ENCODE data around the gene CAMK2D.

CAMK2D gene

GRCh38 chr4:113457121-113457520, 304.4 kb downstream of the CAMK2D start:
- no peak for DNase-seq

- DNase-seq: no peak
Observed at GRCh38 chr4:113455061-113455460, 306.5 kb downstream of the CAMK2D start.

- no peak for DNase-seq
Observed at GRCh38 chr4:113452868-113453620, 308.5 kb downstream of the CAMK2D start.

- DNase-seq: no peak
Observed at GRCh38 chr4:113452152-113452551, 309.4 kb downstream of the CAMK2D start.

GRCh38 chr4:113450295-113451080, 311.1 kb downstream of the CAMK2D start:
- DNase-seq: no peak

GRCh38 chr4:113449410-113449974, 312.0 kb downstream of the CAMK2D start:
- DNase-seq: no peak

- DNase-seq: no peak
Observed at GRCh38 chr4:113447769-113448168, 313.8 kb downstream of the CAMK2D start.

GRCh38 chr4:113447061-113447460, 314.5 kb downstream of the CAMK2D start:
- no peak for DNase-seq

- DNase-seq: no peak
Observed at GRCh38 chr4:113446019-113446418, 315.5 kb downstream of the CAMK2D start.

- DNase-seq: no peak
Observed at GRCh38 chr4:113445286-113445685, 316.3 kb downstream of the CAMK2D start.

- no peak for DNase-seq
Observed at GRCh38 chr4:113444386-113444785, 317.2 kb downstream of the CAMK2D start.

- no peak for DNase-seq
Observed at GRCh38 chr4:113442826-113443225, 318.7 kb downstream of the CAMK2D start.

GRCh38 chr4:113440371-113440770, 321.2 kb downstream of the CAMK2D start:
- no peak for DNase-seq

GRCh38 chr4:113438596-113438995, 322.9 kb downstream of the CAMK2D start:
- DNase-seq: no peak

- no peak for DNase-seq
Observed at GRCh38 chr4:113437129-113437528, 324.4 kb downstream of the CAMK2D start.

- no peak for DNase-seq
Observed at GRCh38 chr4:113436360-113436759, 325.2 kb downstream of the CAMK2D start.

- DNase-seq: no peak
Observed at GRCh38 chr4:113435893-113436292, 325.6 kb downstream of the CAMK2D start.

GRCh38 chr4:113434247-113434587, 327.3 kb downstream of the CAMK2D start:
- DNase-seq: no peak

GRCh38 chr4:113433536-113434246, 327.8 kb downstream of the CAMK2D start:
- DNase-seq: no peak

GRCh38 chr4:113433116-113433515, 328.4 kb downstream of the CAMK2D start:
- DNase-seq: no peak

- no peak for DNase-seq
Observed at GRCh38 chr4:113423631-113424030, 337.9 kb downstream of the CAMK2D start.

GRCh38 chr4:113420938-113421337, 340.6 kb downstream of the CAMK2D start:
- no peak for DNase-seq

GRCh38 chr4:113419631-113420030, 341.9 kb downstream of the CAMK2D start:
- no peak for DNase-seq

Data from GF-D8 (cell line).